ENCODE results near the gene STIM2. TPM values are rescaled to one million over a fixed set of nuclear protein-coding genes. Genes with fewer than 3 reads are reported as not detected.

Gene STIM2
- polyA plus RNA-seq, 1 donor (not counting 4 experiments of a cell fraction or from before 2014, with no cell fraction given) = 20.7 TPM

DNA sequence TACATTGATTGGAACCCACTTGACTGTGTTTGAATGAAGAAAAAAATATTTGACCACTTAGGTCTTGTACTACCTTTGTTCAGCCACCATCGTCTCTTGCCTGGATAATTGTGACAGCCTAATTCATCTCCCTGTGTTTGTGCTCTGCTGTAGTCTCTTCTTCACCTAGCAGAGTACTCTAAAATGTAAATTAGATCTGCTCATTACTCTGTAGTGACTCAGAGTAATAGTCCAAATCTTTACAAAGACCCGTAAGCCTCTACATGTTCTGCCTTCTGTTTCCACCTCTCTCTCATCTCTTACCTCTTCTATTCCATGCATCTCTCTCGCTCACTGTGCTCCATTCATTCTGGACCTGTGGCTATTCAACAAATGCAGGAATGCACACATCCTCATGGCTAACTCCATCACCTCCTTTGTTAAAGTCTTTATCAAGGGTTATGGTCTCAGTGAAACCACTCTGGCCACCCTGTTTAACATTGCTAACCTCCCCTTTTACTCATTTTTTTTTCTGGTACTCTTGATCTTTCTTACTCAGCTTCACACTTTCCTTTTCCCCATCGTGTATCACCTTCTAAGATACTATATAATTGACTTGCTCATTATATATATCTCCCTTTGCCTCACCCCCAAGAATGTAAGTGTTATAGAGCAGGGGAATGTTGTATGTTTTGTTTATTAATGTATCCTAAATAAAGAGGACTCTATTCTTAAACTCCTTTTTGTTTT is 98.4 kb downstream of the STIM2 start:
- H3K4me1 ChIP-seq (ENCODE audit: control insufficient read depth, extremely low read depth, insufficient read depth, low read length) = no peaks in the 10 kb centered on the region
- H3K36me3 ChIP-seq (ENCODE audit: control insufficient read depth in 2 of 2, extremely low read depth in 1 of 2, insufficient read depth in 2 of 2, low read length in 2 of 2) = no peaks in the 10 kb centered on the region
- no peaks in the 10 kb centered on the region for H3K9me3 ChIP-seq (ENCODE audit: control insufficient read depth, low read depth, low read length)
- H3K9ac ChIP-seq (ENCODE audit: control insufficient read depth, extremely low read depth, insufficient read depth, low read length) = no peak overlapping the region
- TF ChIP-seq, protein P1, sequence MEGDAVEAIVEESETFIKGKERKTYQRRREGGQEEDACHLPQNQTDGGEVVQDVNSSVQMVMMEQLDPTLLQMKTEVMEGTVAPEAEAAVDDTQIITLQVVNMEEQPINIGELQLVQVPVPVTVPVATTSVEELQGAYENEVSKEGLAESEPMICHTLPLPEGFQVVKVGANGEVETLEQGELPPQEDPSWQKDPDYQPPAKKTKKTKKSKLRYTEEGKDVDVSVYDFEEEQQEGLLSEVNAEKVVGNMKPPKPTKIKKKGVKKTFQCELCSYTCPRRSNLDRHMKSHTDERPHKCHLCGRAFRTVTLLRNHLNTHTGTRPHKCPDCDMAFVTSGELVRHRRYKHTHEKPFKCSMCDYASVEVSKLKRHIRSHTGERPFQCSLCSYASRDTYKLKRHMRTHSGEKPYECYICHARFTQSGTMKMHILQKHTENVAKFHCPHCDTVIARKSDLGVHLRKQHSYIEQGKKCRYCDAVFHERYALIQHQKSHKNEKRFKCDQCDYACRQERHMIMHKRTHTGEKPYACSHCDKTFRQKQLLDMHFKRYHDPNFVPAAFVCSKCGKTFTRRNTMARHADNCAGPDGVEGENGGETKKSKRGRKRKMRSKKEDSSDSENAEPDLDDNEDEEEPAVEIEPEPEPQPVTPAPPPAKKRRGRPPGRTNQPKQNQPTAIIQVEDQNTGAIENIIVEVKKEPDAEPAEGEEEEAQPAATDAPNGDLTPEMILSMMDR (optimal IDR thresholded peaks at IDR 0.05 in 1 of 3, IDR thresholded peaks at IDR 0.05 in 1 of 3, conservative IDR thresholded peaks at IDR 0.05 in 1 of 3; ENCODE audit: extremely low read depth in 1 of 3, insufficient read depth in 2 of 3, low read length in 3 of 3) = no peak
- TF ChIP-seq EZH2 (IDR thresholded peaks at IDR 0.05; ENCODE audit: low read length) = no peak
- no peak for DNase-seq (ENCODE audit: low read depth, low spot score)
- no peak overlapping the region for H3K4me2 ChIP-seq (ENCODE audit: control insufficient read depth, extremely low read depth, insufficient read depth, low read depth, low read length)
- dilution Hi-C loops (cut with MboI; ENCODE audit: extremely low pct_ligation_motif_present, low sequenced_read_pairs) = no loop called here
- H3K27me3 ChIP-seq (ENCODE audit: control insufficient read depth, extremely low read depth, insufficient read depth, low read length) = no peaks in the 10 kb centered on the region
- FAIRE-seq = peak; percentile 13
- H3K9me1 ChIP-seq (ENCODE audit: control insufficient read depth, extremely low read depth, insufficient read depth, low read length) = no peaks in the 10 kb centered on the region
- no peak overlapping the region for H2AFZ ChIP-seq (ENCODE audit: control insufficient read depth, low read length)
- H3K4me3 ChIP-seq (ENCODE audit: control insufficient read depth in 2 of 3, extremely low read depth in 1 of 3, insufficient read depth in 2 of 3, low read depth in 1 of 3, low read length in 3 of 3) = no peak overlapping the region
- no peaks in the 10 kb centered on the region for H3K79me2 ChIP-seq (ENCODE audit: control insufficient read depth, insufficient read depth, low read length)
- no peaks in the 10 kb centered on the region for H4K20me1 ChIP-seq (ENCODE audit: control insufficient read depth, extremely low read depth, insufficient read depth, low read length)
- H3K27ac ChIP-seq (ENCODE audit: control insufficient read depth, insufficient read depth, low read length) = no peak overlapping the region

DNA sequence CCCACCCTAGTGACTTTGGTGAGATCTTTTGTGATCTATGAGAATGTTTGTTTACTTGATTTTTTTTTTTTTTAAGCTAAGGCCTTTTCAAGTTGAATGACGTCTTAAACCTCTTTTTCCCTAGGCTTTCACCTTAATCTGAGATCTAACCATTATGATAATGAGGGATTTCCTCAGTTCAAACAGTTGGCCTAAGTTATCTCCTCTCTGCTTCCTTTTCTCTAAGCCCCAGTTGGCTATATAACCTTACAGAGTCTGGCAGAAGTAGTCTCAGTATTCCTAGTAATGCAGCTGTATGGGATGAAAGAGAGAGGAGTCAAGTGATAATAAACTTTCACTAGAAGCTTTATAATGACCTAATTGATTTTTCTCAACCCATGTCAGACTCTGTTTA is 99.0 kb downstream of the STIM2 start:
- H3K27me3 ChIP-seq (ENCODE audit: control insufficient read depth, extremely low read depth, insufficient read depth, low read length) = no peaks in the 10 kb centered on the region
- dilution Hi-C loops (cut with MboI; ENCODE audit: extremely low pct_ligation_motif_present, low sequenced_read_pairs) = no loop called here
- no peak overlapping the region for H3K4me3 ChIP-seq (ENCODE audit: control insufficient read depth in 2 of 3, extremely low read depth in 1 of 3, insufficient read depth in 2 of 3, low read depth in 1 of 3, low read length in 3 of 3)
- no peak overlapping the region for H3K4me2 ChIP-seq (ENCODE audit: control insufficient read depth, extremely low read depth, insufficient read depth, low read depth, low read length)
- H3K27ac ChIP-seq (ENCODE audit: control insufficient read depth, insufficient read depth, low read length) = no peak overlapping the region
- no peaks in the 10 kb centered on the region for H3K4me1 ChIP-seq (ENCODE audit: control insufficient read depth, extremely low read depth, insufficient read depth, low read length)
- H4K20me1 ChIP-seq (ENCODE audit: control insufficient read depth, extremely low read depth, insufficient read depth, low read length) = no peaks in the 10 kb centered on the region
- no peak overlapping the region for H2AFZ ChIP-seq (ENCODE audit: control insufficient read depth, low read length)
- H3K9ac ChIP-seq (ENCODE audit: control insufficient read depth, extremely low read depth, insufficient read depth, low read length) = no peak overlapping the region
- H3K36me3 ChIP-seq (ENCODE audit: control insufficient read depth in 2 of 2, extremely low read depth in 1 of 2, insufficient read depth in 2 of 2, low read length in 2 of 2) = no peaks in the 10 kb centered on the region
- H3K79me2 ChIP-seq (ENCODE audit: control insufficient read depth, insufficient read depth, low read length) = no peaks in the 10 kb centered on the region
- FAIRE-seq (no peak), DNase-seq (ENCODE audit: low read depth, low spot score) (no peak)
- H3K9me3 ChIP-seq (ENCODE audit: control insufficient read depth, low read depth, low read length) = no peaks in the 10 kb centered on the region
- no peaks in the 10 kb centered on the region for H3K9me1 ChIP-seq (ENCODE audit: control insufficient read depth, extremely low read depth, insufficient read depth, low read length)
- TF ChIP-seq EZH2 (IDR thresholded peaks at IDR 0.05; ENCODE audit: low read length) = no peak
- TF ChIP-seq, protein P1 (optimal IDR thresholded peaks at IDR 0.05 in 1 of 3, IDR thresholded peaks at IDR 0.05 in 1 of 3, conservative IDR thresholded peaks at IDR 0.05 in 1 of 3; ENCODE audit: extremely low read depth in 1 of 3, insufficient read depth in 2 of 3, low read length in 3 of 3) = no peak

Measured in keratinocyte (primary cell).